Endodermal cell (in vitro differentiated cells): ENCODE data around the gene ATP9A. TPM values are rescaled to one million over a fixed set of nuclear protein-coding genes. Genes with fewer than 3 reads are reported as not detected.

Source experiments
- DNase-seq: peaks from one replicate; pipeline ENCODE4 v3.0.0-alpha.2; 2017
- H3K27ac ChIP-seq: 2 replicates; pipeline ENCODE4 v1.5.1; 2013; ENCODE audit warnings: mild to moderate bottlenecking, low read depth, low read length, moderate library complexity
- H3K27me3 ChIP-seq: 2 replicates; pipeline ENCODE4 v1.6.1; 2013; ENCODE audit warnings: mild to moderate bottlenecking, low read length, moderate library complexity; ENCODE audit not compliant: insufficient read depth, control insufficient read depth, poor library complexity, severe bottlenecking
- H3K36me3 ChIP-seq: 2 replicates; pipeline ENCODE4 v1.7.0; 2013; ENCODE audit warnings: mild to moderate bottlenecking, low read length, moderate library complexity; ENCODE audit not compliant: control insufficient read depth, insufficient read depth
- H3K4me1 ChIP-seq: one replicate; pipeline ENCODE4 v1.7.0; 2013; ENCODE audit warnings: low read length; ENCODE audit not compliant: control insufficient read depth, insufficient read depth
- H3K4me3 ChIP-seq: 2 replicates; pipeline ENCODE4 v1.5.1; 2013; ENCODE audit warnings: mild to moderate bottlenecking, low read length, moderate library complexity
- H3K9ac ChIP-seq: 2 replicates; pipeline ENCODE4 v1.6.1; 2013; ENCODE audit warnings: mild to moderate bottlenecking, low read length, moderate library complexity; ENCODE audit not compliant: poor library complexity, severe bottlenecking; ENCODE audit errors: extremely low read depth
- H3K9me3 ChIP-seq: 2 replicates; pipeline ENCODE4 v1.6.1; 2013; ENCODE audit warnings: mild to moderate bottlenecking, low read length, moderate library complexity; ENCODE audit not compliant: control insufficient read depth
- H3K27ac Mint-ChIP-seq: 2 replicates; pipeline ENCODE4 v1.8.0; 2020; ENCODE audit warnings: mixed read lengths
- H3K27me3 Mint-ChIP-seq: 2 replicates; pipeline ENCODE4 v1.8.0; 2021; ENCODE audit warnings: mild to moderate bottlenecking, mixed read lengths; ENCODE audit not compliant: insufficient read depth
- H3K36me3 Mint-ChIP-seq: 2 replicates; pipeline ENCODE4 v1.8.0; 2020; ENCODE audit warnings: low read depth, mixed read lengths
- H3K4me1 Mint-ChIP-seq: 2 replicates; pipeline ENCODE4 v1.8.0; 2020; ENCODE audit warnings: mixed read lengths
- H3K4me3 Mint-ChIP-seq: 2 replicates; pipeline ENCODE4 v1.8.0; 2020; ENCODE audit warnings: mild to moderate bottlenecking, moderate library complexity, mixed read lengths
- H3K9me3 Mint-ChIP-seq: 2 replicates; pipeline ENCODE4 v1.8.0; 2020; ENCODE audit warnings: mild to moderate bottlenecking, mixed read lengths
- CTCF ChIP-seq: fragments of 200-600 bp; sonication (generic); conservative IDR thresholded peaks from 2 replicates; pipeline ENCODE4 v1.5.0; 2021; ENCODE audit warnings: antibody characterized with exemption, mild to moderate bottlenecking
- WGBS, 2 experiments: methylation state at CpG; one replicate each; pipeline versions ENCODE4 v1.1.5 to v1.1.7; 2013; ENCODE audit warnings: missing lambda C conversion rate in 2 of 2, mixed read lengths in 1 of 2; ENCODE audit not compliant: insufficient coverage in 1 of 2, insufficient read length in 1 of 2; 5-methylcytosine and 5-hydroxymethylcytosine counted together
- total RNA-seq, 2 donors: library from RNA; stranded (reverse); fragmentation: NEBNext Ultra II Directional in 1 of 2; extraction: Animal tissue kit (Norgen Biotek cat#: 25700) in 1 of 2; gene quantifications; 2 replicates in 1 of 2; 3 replicates in 1 of 2; pipeline ENCODE4 v1.2.1, GENCODE V29; 2021

Gene ATP9A
- total RNA-seq, 2 donors from 2014 or later, result 26.7 to 27.9 TPM

GRCh38 chr20:51633430-51633829 lies 134.8 kb downstream of the ATP9A start:
- H3K4me3 Mint-ChIP-seq, result no peak overlapping the region
- no peak for DNase-seq
- Histone ChIP-seq H3K27me3 (no peaks in the 10 kb centered on the region), H3K4me3 (no peak overlapping the region), H3K4me1 (no peaks in the 10 kb centered on the region), H3K27ac (no peak overlapping the region), H3K9ac (no peak overlapping the region), H3K9me3 (no peaks in the 10 kb centered on the region), H3K36me3 (peaks cover 4% of the 10 kb centered on the region)
- H3K27ac Mint-ChIP-seq, result no peak overlapping the region
- no peaks in the 10 kb centered on the region for H3K9me3 Mint-ChIP-seq
- H3K4me1 Mint-ChIP-seq, result no peaks in the 10 kb centered on the region
- no peaks in the 10 kb centered on the region for H3K27me3 Mint-ChIP-seq
- H3K36me3 Mint-ChIP-seq, result peaks cover 19% of the 10 kb centered on the region
- 88 to 91% methylated on average over 3 of the region's 3 CpGs for WGBS, 2 experiments
- TF ChIP-seq CTCF, result no peak

- Histone ChIP-seq H3K9ac (no peak overlapping the region), H3K4me3 (no peak overlapping the region), H3K27me3 (no peaks in the 10 kb centered on the region), H3K4me1 (no peaks in the 10 kb centered on the region), H3K36me3 (no peaks in the 10 kb centered on the region), H3K9me3 (no peaks in the 10 kb centered on the region), H3K27ac (no peak overlapping the region)
- Mint-ChIP-seq H3K27me3 (no peaks in the 10 kb centered on the region), H3K27ac (no peak overlapping the region), H3K9me3 (no peaks in the 10 kb centered on the region), H3K4me3 (no peak overlapping the region), H3K36me3 (peaks cover 24% of the 10 kb centered on the region), H3K4me1 (no peaks in the 10 kb centered on the region)
- TF ChIP-seq CTCF, result no peak
- WGBS, 2 experiments, result 94 to 98% methylated on average over 6 of the region's 6 CpGs
- no peak for DNase-seq
These were observed 136.2 kb downstream of the ATP9A start for GRCh38 chr20:51631953-51632352.

- no peak overlapping the region for H3K27ac ChIP-seq
- WGBS, 2 experiments, result 93 to 97% methylated on average over 17 to 21 of the region's 21 CpGs
These were observed 136.9 kb downstream of the ATP9A start for GRCh38 chr20:51631011-51631950.

More at GRCh38 chr20:51631011-51631950, 136.9 kb downstream of the ATP9A start:
- Histone ChIP-seq H3K4me3 (no peak overlapping the region), H3K9ac (no peak overlapping the region), H3K36me3 (no peaks in the 10 kb centered on the region), H3K27me3 (no peaks in the 10 kb centered on the region), H3K9me3 (no peaks in the 10 kb centered on the region), H3K4me1 (no peaks in the 10 kb centered on the region)
- H3K4me1 Mint-ChIP-seq, result no peaks in the 10 kb centered on the region
- no peaks in the 10 kb centered on the region for H3K9me3 Mint-ChIP-seq
- H3K4me3 Mint-ChIP-seq, result no peak overlapping the region
- no peaks in the 10 kb centered on the region for H3K27me3 Mint-ChIP-seq
- TF ChIP-seq CTCF, result no peak
- H3K36me3 Mint-ChIP-seq, result peaks cover 22% of the 10 kb centered on the region
- no peak overlapping the region for H3K27ac Mint-ChIP-seq
- DNase-seq, result peak; percentile 20
